ENCODE data around the gene UGP2. TPM values are rescaled to one million over a fixed set of nuclear protein-coding genes. Genes with fewer than 3 reads are reported as not detected.

The UGP2 gene
- total RNA-seq, 1 experiment from 2014 or later, result 883 TPM

- Histone ChIP-seq H4K20me1 (ENCODE audit: control insufficient read depth, insufficient read depth, insufficient read length) (no peaks in the 10 kb centered on the region), H3K4me2 (ENCODE audit: insufficient read depth, insufficient read length, low read length) (no peak overlapping the region), H3K27ac (ENCODE audit: insufficient read length, low read depth, low read length) (no peak overlapping the region), H2AK5ac (ENCODE audit: insufficient read length, low read length) (no peak overlapping the region), H3K4ac (ENCODE audit: low read depth, low read length) (no peak overlapping the region), H3K14ac (ENCODE audit: insufficient read depth, low read length) (no peak overlapping the region), H3K79me1 (ENCODE audit: insufficient read depth, low read depth, low read length, poor library complexity, severe bottlenecking) (peaks cover 3% of the 10 kb centered on the region), H3K27me3 (ENCODE audit: insufficient read depth, low read length) (no peaks in the 10 kb centered on the region), H2BK20ac (ENCODE audit: low read depth, low read length, poor library complexity, severe bottlenecking) (no peak overlapping the region), H4K8ac (replicated peaks; ENCODE audit: insufficient read length, low read depth, low read length) (no peak overlapping the region), H2BK5ac (ENCODE audit: insufficient read length, low read length) (no peak overlapping the region), H2BK120ac (ENCODE audit: low read depth, low read length, poor library complexity, severe bottlenecking) (no peak overlapping the region), H2BK12ac (ENCODE audit: insufficient read length, low read depth, low read length) (no peak overlapping the region), H2AFZ (ENCODE audit: low read length) (no peak overlapping the region), H3K9me3 (ENCODE audit: control insufficient read depth, low read depth, low read length) (no peaks in the 10 kb centered on the region), H4K91ac (ENCODE audit: insufficient read length, low read depth, low read length) (no peak overlapping the region), H3K56ac (ENCODE audit: insufficient read length, low read depth, low read length) (no peak overlapping the region), H3K79me2 (ENCODE audit: insufficient read depth, low read length) (no peaks in the 10 kb centered on the region), H3K9ac (ENCODE audit: extremely low read depth, insufficient read length, low read length) (no peak overlapping the region), H2BK15ac (ENCODE audit: low read depth, low read length) (no peak overlapping the region), H3T11ph (ENCODE audit: low read length) (no peak overlapping the region), H3K4me1 (ENCODE audit: insufficient read depth, low read length) (peaks cover 5% of the 10 kb centered on the region; the same call in 1 of the 2 replicates), H3K23ac (ENCODE audit: insufficient read length, low read depth, low read length) (no peak overlapping the region), H3K18ac (ENCODE audit: insufficient read length, low read depth, low read length) (no peak overlapping the region), H3K23me2 (ENCODE audit: insufficient read length, low read depth, low read length, poor library complexity, severe bottlenecking) (no peaks in the 10 kb centered on the region), H4K5ac (ENCODE audit: insufficient read length, low read depth, low read length) (no peak overlapping the region)
- no peak for DNase-seq
- H3K4me1 Mint-ChIP-seq, result peaks cover 30 to 44% of the 10 kb centered on the region in 2 experiments
- no peaks in the 10 kb centered on the region for H3K27me3 Mint-ChIP-seq (ENCODE audit: low read depth)
- peak overlapping the region in 2 of 3 experiments; percentile 44 to 79; a peak in 4 of 7 replicates for H3K27ac Mint-ChIP-seq
- H3K9me3 Mint-ChIP-seq, result no peaks in the 10 kb centered on the region
- H3K36me3 Mint-ChIP-seq (ENCODE audit: insufficient read depth in 1 of 3, low read depth in 3 of 3), result peaks cover 62 to 97% (median 96%) of the 10 kb centered on the region in 3 experiments
- no peak overlapping the region for H3K4me3 Mint-ChIP-seq
- TF ChIP-seq, protein P1, sequence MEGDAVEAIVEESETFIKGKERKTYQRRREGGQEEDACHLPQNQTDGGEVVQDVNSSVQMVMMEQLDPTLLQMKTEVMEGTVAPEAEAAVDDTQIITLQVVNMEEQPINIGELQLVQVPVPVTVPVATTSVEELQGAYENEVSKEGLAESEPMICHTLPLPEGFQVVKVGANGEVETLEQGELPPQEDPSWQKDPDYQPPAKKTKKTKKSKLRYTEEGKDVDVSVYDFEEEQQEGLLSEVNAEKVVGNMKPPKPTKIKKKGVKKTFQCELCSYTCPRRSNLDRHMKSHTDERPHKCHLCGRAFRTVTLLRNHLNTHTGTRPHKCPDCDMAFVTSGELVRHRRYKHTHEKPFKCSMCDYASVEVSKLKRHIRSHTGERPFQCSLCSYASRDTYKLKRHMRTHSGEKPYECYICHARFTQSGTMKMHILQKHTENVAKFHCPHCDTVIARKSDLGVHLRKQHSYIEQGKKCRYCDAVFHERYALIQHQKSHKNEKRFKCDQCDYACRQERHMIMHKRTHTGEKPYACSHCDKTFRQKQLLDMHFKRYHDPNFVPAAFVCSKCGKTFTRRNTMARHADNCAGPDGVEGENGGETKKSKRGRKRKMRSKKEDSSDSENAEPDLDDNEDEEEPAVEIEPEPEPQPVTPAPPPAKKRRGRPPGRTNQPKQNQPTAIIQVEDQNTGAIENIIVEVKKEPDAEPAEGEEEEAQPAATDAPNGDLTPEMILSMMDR (conservative IDR thresholded peaks at IDR 0.05), result no peak
- no CpG with 5 or more reads among the region's 2 CpGs for WGBS (ENCODE audit: extremely low coverage, insufficient read length, low lambda C conversion rate)
Measured at GRCh38 chr2:63886445-63886844, 44.7 kb downstream of the UGP2 start.

Measured in H9 (cell line).